Gastroesophageal sphincter (tissue), 4 donors: ENCODE data around the gene KLHL22. TPM values are rescaled to one million over a fixed set of nuclear protein-coding genes. Genes with fewer than 3 reads are reported as not detected.

Source experiments
- ATAC-seq: fragments of 150-250 bp; one replicate; pipeline ENCODE4 v1.9.1; 2016; ENCODE audit warnings: mild to moderate bottlenecking, moderate library complexity
- H3K27ac ChIP-seq, 4 donors: fragments of 200-600 bp; sonication (generic) in 3 of 4; 1 replicate in 3 of 4; 2 replicates in 1 of 4; pipeline ENCODE4 v1.5.1; 2016 to 2019
- H3K27me3 ChIP-seq: fragments of 200-600 bp; sonication (generic); one replicate; pipeline ENCODE4 v1.5.1; 2019
- H3K36me3 ChIP-seq, 2 donors: fragments of 200-600 bp; sonication (generic); one replicate each; pipeline ENCODE4 v1.5.1; 2019; ENCODE audit warnings: control low read depth in 1 of 2
- H3K4me1 ChIP-seq, 3 donors: fragments of 200-600 bp; sonication (generic); 1 replicate in 2 of 3; 2 replicates in 1 of 3; pipeline ENCODE4 v1.5.1; 2016 to 2019; ENCODE audit warnings: control low read depth in 2 of 3
- H3K4me3 ChIP-seq, 2 donors: fragments of 200-600 bp; sonication (generic); one replicate each; pipeline ENCODE4 v1.5.1; 2019; ENCODE audit warnings: mild to moderate bottlenecking in 1 of 2, moderate library complexity in 1 of 2
- H3K9me3 ChIP-seq, 3 donors: fragments of 200-600 bp; sonication (generic); one replicate each; pipeline ENCODE4 v1.5.1; 2017 to 2019; ENCODE audit warnings: control low read depth in 2 of 3
- CTCF ChIP-seq, 4 experiments: fragments of 200-600 bp in 2 of 4; fragments of 450-650 bp in 2 of 4; sonication (generic) in 1 of 4; IDR thresholded peaks; one replicate each; pipeline ENCODE4 v1.5.1; 2017 to 2019; ENCODE audit warnings: antibody characterized with exemption in 4 of 4, mild to moderate bottlenecking in 2 of 4, moderate library complexity in 2 of 4
- EP300 ChIP-seq: sonication (generic); formaldehyde crosslinking; IDR thresholded peaks from one replicate; pipeline ENCODE4 v1.6.1; 2017; ENCODE audit warnings: antibody characterized with exemption, mild to moderate bottlenecking
- POLR2A ChIP-seq, 2 donors: fragments of 450-650 bp; IDR thresholded peaks; one replicate each; pipeline ENCODE4 v1.6.1; 2017; ENCODE audit warnings: antibody characterized with exemption in 2 of 2, mild to moderate bottlenecking in 2 of 2, moderate library complexity in 1 of 2
- POLR2AphosphoS5 ChIP-seq: sonication (generic); formaldehyde crosslinking; IDR thresholded peaks from one replicate; pipeline ENCODE4 v1.6.1; 2017; ENCODE audit warnings: antibody characterized with exemption
- WGBS, 2 donors: methylation state at CpG; one replicate each; pipeline ENCODE4 v1.1.5; 2018; ENCODE audit warnings: low coverage in 1 of 2; 5-methylcytosine and 5-hydroxymethylcytosine counted together
- total RNA-seq, 4 donors: library from RNA; depleted of rRNA; stranded (reverse); fragments of >200 nt; gene quantifications; one replicate each; pipeline ENCODE4 v1.1.0, GENCODE V29; 2016

The KLHL22 gene
- total RNA-seq, 4 donors from 2014 or later: 25.0 to 44.5 (median 33.9) TPM

- 85 to 100% methylated on average over 2 to 11 of the region's 13 CpGs for WGBS, 2 donors
- H3K4me1 ChIP-seq: peaks cover 0 to 88% (median 17%) of the 10 kb centered on the region in 3 donors
Measured at GRCh38 chr22:20517841-20518592, 22.4 kb upstream of the KLHL22 start.

GRCh38 chr22:20517422-20517821, 21.8 kb upstream of the KLHL22 start:
- H3K4me1 ChIP-seq: peaks cover 0 to 86% (median 13%) of the 10 kb centered on the region in 3 donors
- no peak overlapping the region for H3K27ac ChIP-seq

More at GRCh38 chr22:20517841-20518592, 22.4 kb upstream of the KLHL22 start:
- no peak overlapping the region for H3K27ac ChIP-seq
- H3K36me3 ChIP-seq: peaks cover 0 to 51% of the 10 kb centered on the region in 2 donors
- TF ChIP-seq POLR2AphosphoS5 (no peak), EP300 (no peak), POLR2A (IDR thresholded peaks at IDR 0.05) (no peak), CTCF (IDR thresholded peaks at IDR 0.05) (no peak)
- H3K27me3 ChIP-seq: no peaks in the 10 kb centered on the region
- H3K9me3 ChIP-seq: no peaks in the 10 kb centered on the region
- H3K4me3 ChIP-seq: no peak overlapping the region
- ATAC-seq: no peak

GRCh38 chr22:20516399-20516798, 20.8 kb upstream of the KLHL22 start:
- Histone ChIP-seq H3K4me3 (no peak overlapping the region), H3K9me3 (no peaks in the 10 kb centered on the region), H3K36me3 (peaks cover 0 to 47% of the 10 kb centered on the region in 2 donors), H3K27me3 (no peaks in the 10 kb centered on the region), H3K4me1 (peaks cover 0 to 87% (median 17%) of the 10 kb centered on the region in 3 donors), H3K27ac (no peak overlapping the region)
- ATAC-seq: no peak
- TF ChIP-seq EP300: no peak
- no peak for TF ChIP-seq CTCF (IDR thresholded peaks at IDR 0.05)
- no peak for TF ChIP-seq POLR2AphosphoS5
- no peak for TF ChIP-seq POLR2A (IDR thresholded peaks at IDR 0.05)
- WGBS, 2 donors: 100% methylated on average over 1 of the region's 2 CpGs; no CpG with 5 or more reads in 1 of the 2 donors

More at GRCh38 chr22:20517422-20517821, 21.8 kb upstream of the KLHL22 start:
- TF ChIP-seq CTCF (IDR thresholded peaks at IDR 0.05) (no peak), POLR2AphosphoS5 (no peak), POLR2A (IDR thresholded peaks at IDR 0.05) (no peak), EP300 (no peak)
- Histone ChIP-seq H3K27me3 (no peaks in the 10 kb centered on the region), H3K4me3 (no peak overlapping the region), H3K36me3 (peaks cover 0 to 51% of the 10 kb centered on the region in 2 donors), H3K9me3 (no peaks in the 10 kb centered on the region)
- ATAC-seq: no peak
- 31 to 50% methylated on average over 1 to 3 of the region's 4 CpGs for WGBS, 2 donors

GRCh38 chr22:20514658-20515406, 19.2 kb upstream of the KLHL22 start:
- peaks cover 2 to 94% (median 32%) of the 10 kb centered on the region in 3 donors for H3K4me1 ChIP-seq
- peak overlapping the region in 1 of 4 donors; percentile 26 for H3K27ac ChIP-seq
- TF ChIP-seq POLR2A (IDR thresholded peaks at IDR 0.05) (no peak), EP300 (no peak), POLR2AphosphoS5 (no peak), CTCF (IDR thresholded peaks at IDR 0.05) (no peak)
- 43 to 62% methylated on average over 3 to 5 of the region's 6 CpGs for WGBS, 2 donors
- peak; percentile 48 for ATAC-seq
- H3K9me3 ChIP-seq: no peaks in the 10 kb centered on the region
- no peaks in the 10 kb centered on the region for H3K27me3 ChIP-seq
- no peak overlapping the region for H3K4me3 ChIP-seq
- H3K36me3 ChIP-seq: peaks cover 0 to 39% of the 10 kb centered on the region in 2 donors
